Stimulated activated CD4-positive, alpha-beta T cell treated with anti-CD3 and anti-CD28 coated beads, Interleukin-12 subunit alpha, Interleukin-12 subunit beta, amount 100 ng/mL, for 4 hours (primary cell): ENCODE measurements around the gene BPIFB2.
"Not testable (repeated sequence)": the region's sequence is repeated elsewhere in the genome, so short reads cannot be mapped to it uniquely, and the experiment has no call there.

ENCODE experiments used
- DNase-seq: peaks from one replicate; pipeline ENCODE4 v3.0.0-alpha.2; 2020

The BPIFB2 gene

DNA sequence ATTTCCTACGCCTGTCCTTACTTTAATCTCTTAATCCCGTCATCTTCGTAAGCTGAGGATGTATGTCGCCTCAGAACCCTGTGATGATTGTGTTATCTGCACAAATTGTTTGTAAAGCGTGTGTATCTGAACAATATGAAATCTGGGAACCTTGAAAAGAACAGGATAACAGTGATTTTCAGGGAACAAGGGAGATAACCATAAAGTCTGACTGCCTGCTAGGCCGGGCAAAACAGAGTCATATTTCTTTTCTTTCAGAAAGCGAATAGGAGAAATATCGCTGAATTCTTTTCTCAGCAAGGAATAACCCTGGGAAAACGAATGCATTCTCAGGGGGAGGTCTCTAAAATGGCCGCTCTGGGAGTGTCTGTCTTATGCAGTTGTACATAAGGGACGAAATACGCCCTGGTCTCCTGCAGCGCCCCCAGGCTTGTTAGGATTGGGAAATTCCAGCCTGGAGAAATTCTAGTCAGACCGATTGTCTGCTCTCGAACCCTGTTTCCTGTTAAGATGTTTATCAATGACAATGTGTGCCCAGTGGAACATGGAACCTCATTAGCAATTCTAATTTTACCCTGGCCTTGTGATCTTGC, 37.7 kb downstream of the BPIFB2 start:
- DNase-seq: not testable (repeated sequence)

DNA sequence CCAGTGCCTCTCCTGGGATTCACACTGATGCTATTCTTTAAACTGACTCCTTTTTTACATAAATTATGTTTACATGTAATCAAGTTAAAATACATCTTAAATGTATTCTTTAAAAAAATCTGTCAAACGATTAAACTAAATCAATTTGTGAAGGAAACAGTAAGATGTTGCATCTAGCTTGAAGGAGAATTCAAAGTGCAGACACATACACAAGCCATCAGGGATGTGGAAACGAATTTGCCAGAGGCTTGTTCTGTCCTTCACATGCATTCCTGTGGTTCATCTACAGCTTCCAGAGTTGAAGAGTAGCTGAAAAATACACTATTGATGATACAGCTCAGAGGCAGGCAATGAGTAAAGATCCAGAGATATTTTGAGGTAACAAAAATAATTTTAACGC, 38.9 kb downstream of the BPIFB2 start:
- DNase-seq: no peak

DNA sequence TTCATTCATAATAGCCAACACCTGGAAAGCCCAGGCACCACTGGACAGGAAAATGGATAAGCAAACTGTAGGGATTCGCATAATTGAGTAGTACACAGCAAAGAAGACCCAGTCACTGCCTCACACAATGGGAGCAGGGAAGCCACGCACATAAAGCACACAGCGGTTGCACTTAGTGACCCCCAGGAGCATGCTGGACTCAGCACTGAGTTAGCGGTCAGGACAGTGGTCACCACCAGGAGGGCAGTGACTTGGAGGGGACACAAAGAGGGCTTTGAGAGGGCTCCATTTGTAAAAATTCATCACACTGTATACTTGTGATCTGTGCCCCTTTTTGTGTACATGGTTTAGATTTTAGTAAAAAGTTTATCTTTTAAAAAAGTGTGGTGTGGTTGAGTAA, 43.8 kb downstream of the BPIFB2 start:
- DNase-seq: no peak

DNA sequence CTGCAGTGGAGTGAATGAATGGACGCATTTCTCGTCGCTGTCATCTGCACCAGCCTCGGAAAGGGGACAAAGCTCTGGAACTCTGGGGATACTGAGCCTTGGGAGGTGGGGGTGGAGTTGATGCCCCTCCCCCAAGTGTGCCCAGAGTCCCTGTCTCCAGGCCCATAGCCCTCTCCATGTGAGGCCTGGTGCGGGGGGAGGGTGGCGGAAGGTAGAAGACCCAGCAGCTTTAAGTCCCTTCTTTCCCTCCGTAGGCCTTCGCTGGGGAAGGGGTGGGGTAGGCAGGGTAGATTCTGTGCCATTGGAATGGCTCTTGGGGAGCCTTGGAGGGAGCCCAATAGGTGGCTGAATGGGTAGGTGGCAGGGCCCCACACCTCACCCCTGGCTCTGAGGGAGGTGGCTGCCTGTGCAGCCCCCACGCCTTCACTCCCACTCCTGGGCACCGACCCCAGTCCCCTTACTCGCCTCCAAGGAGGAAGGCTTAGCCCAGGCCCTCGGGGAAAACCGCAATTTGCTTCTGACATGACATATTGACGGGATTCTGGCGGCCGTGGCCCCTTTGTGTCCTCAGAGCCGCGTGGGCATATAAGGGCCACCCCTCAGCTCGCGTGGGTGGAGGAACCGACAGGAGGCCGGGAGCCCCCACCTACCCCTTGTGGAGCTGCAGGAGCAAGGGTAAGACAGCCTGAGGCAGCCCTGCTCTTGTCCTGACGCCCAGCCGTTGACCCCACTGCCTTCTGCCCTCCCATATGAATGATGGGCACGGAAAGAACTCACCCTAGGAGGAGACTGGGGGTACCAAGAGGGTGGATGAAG, 46.0 kb downstream of the BPIFB2 start, which contains the start of gene BPIFB3:
BPIFB3 (plus strand) TSS at position 613 of the 816 bp plus-strand sequence. CDS start 1,533 bp downstream, outside the sequence.
- no peak for DNase-seq

DNA sequence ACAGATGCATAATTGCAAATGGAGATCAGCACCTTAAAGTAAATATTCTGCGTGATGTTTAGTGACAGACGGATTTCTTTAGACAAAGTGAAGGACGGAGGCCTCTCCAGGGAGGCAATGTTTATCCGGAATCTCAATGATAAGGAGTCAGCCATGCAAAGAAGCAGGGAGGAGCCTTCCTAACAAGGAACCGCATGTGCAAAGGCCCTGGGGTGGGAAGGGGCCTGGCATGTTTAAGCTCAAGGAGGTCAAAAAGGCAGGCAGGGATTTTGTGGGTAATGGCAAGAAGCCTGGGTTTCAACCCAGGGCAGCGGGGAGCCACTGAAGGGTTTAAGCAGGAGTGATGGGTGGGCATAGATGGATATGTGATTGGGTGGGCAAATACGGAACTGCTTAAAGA, 46.9 kb downstream of the BPIFB2 start:
- no peak for DNase-seq

DNA sequence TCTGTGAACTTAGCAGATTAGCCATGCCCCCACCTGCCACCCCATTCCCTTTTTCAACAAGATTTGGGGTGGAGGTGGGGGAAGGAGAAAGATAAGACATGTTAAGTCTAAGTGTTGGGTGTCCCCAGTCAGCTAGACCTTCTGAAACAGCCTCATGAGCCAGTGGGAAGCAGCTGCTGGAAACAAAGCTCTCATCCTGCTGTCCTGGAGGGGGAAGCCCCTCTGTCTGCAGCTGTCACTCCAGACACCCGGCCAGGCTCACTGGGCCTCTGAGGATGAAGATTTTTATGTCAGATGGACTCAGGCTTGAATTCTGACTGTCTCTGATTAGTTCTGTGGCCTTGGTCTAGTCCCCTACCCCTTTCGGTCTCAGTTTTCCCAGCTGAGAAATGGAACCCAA, 47.3 kb downstream of the BPIFB2 start:
- DNase-seq: no peak

DNA sequence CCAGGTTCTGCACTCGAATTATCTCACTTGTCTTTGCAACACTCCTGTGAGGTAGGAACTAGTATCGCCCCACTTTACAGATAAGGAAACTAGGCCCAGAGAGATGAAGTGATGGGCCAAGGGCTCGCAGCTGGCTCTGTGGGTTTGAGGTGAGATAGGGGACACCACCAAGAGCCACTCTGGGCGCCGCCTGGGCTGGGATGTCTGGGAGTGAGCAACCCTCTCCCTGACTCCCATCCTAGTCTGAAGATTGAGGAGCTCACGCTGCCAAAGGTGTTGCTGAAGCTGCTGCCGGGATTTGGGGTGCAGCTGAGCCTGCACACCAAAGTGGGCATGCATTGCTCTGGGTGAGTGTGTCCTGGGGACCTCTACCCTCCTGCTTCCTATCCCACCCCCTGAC, 51.6 kb downstream of the BPIFB2 start:
- no peak for DNase-seq

DNA sequence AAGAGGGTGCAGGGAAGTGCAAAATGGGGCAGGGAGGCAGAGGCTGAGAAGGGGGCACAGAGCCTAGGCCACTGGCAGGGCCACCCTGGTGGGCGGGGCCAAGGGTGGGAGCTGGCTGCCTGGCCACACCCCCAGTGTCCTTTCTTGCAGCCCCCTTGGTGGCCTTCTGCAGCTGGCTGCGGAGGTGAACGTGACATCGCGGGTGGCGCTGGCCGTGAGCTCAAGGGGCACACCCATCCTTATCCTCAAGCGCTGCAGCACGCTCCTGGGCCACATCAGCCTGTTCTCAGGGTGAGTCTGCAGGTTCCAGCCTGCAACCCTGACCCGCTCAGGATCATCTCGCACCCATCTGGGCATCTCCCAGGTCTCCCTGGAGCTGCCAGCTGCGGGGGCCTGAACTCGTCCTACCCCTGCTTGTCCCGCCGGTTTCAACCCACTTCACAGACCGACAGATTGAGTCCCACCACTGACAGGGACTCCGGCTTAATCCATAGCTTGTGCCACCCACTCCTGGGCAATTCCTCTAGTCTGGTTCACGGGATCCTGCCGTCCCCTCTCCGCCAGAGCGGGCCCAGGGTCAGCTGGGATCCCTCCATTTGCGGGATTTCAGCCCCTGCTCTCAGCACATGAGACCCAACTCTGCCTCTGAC, 52.4 kb downstream of the BPIFB2 start:
- no peak for DNase-seq

DNA sequence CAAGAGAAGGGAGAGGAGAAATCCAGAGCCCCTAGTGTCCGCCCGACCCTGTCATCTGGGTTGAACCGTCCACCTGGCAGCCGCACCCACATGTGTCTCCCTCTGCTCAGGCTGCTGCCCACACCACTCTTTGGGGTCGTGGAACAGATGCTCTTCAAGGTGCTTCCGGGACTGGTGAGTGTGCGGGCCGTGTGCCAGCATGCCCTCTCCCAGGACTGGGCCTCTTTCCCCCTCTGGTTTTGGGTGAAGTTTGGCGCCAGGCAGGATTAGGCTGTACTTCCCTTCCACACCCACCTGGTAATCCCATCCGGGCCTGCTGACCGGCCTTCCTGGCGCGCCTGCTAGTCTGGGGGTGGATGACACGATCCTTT, 54.1 kb downstream of the BPIFB2 start:
- no peak for DNase-seq

DNA sequence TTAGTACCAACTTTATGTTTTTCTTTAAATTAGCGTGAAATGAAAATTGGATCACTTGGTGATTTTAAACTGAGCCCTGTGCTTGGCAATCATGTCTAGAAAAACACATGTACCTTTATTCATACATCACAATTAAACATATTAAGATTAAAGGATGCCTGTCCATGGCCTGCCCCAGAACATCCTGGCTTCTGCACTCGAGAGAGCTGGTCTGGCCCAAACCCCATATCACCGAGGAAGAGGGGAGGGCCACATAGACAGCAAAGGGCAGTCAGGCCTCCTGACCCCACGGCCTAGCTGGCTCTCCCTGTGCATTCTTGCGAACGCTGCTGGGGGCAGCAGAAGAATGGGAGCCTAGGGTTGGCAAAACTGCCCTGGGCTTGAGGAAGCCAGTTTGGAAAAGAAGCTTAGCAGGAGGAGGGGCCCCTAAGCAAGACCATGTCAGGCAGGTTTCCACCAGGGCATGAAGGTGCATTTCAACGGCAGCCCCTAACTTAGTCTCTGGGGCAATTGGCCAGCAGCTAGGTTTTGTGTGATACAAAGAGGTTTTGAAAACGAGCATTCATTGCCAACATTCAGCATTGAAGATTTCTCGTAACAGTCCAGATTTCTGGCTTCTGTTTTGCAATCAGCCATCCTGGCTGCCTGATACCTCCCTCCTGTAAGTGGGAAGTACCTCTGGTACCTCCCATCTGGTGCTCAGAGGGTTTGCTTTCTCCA, 54.8 kb downstream of the BPIFB2 start:
- no peak for DNase-seq

DNA sequence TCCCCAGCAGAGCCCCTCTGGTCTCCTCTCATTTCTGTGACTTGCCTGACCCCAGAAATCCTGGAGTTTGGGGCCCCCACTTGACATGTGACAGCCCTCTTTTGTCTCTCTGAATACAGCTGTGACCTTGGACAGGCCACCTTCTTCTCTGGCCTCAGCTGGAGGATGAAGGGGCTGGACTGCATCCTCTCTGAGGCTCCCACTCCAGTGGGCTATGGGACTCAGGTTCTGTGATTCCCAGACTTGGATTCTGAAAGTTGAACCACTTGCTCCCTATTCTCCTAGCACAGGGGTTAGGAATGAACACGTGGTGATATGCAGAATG, 55.3 kb downstream of the BPIFB2 start:
- no peak for DNase-seq

DNA sequence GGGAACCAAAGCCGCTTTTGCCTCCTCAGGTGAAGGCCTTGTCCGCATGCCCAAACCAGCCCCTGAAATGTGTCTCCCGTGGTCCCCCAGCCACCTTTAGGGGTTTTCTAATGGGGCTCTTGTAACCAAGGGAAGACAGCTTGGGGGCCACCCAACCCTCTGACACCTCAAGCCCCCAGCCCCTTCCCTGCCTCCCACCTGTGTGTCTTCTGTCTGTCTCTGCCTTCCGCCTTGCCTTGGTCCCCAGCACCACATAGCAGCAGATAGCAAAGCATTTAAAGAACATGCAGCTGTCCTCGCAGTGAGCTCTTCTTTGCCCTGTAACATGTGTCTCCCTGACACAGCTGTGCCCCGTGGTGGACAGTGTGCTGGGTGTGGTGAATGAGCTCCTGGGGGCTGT, 55.8 kb downstream of the BPIFB2 start:
- no peak for DNase-seq

DNA sequence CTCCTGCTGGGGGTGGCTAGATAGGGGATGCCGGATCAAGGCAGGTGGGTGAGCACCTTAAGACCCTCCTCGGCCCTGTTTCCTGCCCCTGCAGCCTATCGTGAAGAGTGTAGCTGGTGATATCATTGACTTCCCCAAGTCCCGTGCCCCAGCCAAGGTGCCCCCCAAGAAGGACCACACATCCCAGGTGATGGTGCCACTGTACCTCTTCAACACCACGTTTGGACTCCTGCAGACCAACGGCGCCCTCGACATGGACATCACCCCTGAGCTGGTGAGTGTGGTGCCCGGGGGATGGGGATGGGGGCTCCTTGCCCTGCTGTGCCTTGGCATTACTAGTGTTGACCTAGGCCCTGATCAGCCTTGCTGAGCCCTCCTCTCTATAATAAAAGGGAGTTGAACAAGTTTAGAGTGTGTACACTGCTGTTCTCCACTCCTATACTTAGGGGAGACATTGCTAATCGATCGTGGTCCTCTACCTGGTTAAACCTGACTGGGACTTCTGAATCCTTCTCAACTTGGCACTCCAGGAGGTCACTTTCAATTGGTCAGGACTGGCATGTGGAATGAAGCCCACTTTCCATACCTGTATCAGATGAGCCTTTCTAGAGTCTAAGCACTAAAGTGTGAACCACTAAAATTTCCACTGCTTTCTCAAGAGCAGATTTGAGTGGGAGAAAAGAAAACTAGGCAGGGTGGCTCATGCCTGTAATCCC, 57.2 kb downstream of the BPIFB2 start:
- no peak for DNase-seq

DNA sequence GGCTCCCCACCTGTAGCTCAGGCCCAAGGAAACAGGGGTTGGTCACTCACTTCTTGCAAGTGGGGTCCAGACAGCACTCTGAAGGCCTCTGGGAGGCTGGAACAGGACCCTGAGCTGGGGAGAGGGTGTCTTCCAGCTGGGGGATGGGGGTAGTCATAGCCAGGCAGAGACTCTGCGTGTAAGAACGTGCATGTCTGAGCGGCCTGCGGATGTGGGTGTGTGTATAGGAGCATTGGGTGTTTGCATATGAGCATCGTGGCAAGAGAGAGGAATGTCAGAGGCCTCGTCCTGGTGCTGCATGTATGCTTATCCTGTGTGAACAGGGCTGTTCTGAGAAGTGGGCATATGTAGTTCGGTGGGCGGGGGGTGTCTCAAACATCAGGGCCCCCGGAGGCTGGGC, 58.3 kb downstream of the BPIFB2 start:
- no peak for DNase-seq

DNA sequence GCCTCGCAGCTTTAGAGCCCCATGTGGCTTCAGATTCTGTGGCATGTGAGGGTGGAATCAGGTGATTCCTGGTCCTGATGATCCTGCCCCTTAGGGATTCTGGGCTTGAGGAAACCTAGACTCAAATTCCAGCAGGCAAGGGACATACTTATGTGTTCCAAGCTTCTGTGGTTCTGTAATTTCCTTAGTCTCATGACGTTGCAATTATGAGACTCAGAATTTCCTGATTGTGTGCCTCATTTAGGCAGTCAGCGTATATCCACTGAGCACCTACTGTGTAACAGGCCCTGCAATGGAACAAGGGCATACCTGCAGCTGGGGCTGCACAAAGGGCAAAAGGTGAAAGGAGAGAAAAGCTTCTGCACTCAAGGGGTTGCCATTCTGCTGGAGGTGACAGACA, 60.3 kb downstream of the BPIFB2 start:
- DNase-seq: no peak

DNA sequence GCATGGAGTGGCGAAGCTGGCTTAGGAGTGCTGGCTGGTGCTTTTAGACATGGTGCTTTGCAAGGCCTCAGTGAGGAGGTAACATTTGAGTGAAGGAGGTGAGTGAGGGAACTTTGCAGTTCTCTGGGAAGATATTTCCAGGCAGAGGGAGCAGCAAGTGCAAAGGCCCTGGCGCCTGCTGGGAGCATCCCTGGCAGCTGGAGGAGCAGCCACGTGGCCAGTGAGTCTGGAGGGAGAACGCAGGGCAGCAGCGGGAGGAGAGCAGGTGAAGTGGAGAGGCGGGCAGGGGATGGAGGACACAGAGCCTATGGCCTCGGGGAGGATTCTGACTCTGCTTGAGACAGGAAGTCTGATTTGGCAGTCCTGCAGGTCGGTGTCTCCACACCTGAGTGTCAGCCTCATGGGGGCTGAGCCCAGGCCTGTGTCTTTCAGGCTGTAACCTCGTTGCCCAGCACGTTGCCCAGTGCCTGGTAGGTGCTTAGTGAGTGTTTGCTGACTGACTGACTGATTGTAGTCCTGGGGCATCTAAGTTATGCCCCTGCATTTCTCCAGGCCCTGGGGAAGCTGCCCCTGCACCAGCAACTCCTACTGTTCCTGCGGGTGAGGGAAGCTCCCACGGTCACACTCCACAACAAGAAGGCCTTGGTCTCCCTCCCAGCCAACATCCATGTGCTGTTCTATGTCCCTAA, 60.9 kb downstream of the BPIFB2 start:
- no peak for DNase-seq

DNA sequence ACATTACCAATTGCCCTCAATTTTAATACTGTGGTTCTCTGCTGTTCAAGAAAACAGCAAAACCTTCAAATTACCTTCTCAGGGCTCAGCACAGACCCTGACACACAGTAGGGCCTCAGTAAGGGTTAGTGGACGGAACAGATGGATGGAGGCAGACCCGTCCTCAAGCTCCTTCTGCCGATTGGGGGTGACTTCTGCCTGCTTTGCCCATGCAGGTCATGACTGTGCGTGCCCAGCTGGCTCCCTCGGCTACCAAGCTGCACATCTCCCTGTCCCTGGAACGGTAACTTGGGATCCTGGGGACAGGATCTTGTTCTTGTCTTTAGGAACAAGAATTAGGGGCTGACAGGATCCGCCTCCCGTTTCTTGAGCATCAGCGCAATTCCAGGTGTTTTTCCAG, 62.2 kb downstream of the BPIFB2 start:
- DNase-seq: no peak

DNA sequence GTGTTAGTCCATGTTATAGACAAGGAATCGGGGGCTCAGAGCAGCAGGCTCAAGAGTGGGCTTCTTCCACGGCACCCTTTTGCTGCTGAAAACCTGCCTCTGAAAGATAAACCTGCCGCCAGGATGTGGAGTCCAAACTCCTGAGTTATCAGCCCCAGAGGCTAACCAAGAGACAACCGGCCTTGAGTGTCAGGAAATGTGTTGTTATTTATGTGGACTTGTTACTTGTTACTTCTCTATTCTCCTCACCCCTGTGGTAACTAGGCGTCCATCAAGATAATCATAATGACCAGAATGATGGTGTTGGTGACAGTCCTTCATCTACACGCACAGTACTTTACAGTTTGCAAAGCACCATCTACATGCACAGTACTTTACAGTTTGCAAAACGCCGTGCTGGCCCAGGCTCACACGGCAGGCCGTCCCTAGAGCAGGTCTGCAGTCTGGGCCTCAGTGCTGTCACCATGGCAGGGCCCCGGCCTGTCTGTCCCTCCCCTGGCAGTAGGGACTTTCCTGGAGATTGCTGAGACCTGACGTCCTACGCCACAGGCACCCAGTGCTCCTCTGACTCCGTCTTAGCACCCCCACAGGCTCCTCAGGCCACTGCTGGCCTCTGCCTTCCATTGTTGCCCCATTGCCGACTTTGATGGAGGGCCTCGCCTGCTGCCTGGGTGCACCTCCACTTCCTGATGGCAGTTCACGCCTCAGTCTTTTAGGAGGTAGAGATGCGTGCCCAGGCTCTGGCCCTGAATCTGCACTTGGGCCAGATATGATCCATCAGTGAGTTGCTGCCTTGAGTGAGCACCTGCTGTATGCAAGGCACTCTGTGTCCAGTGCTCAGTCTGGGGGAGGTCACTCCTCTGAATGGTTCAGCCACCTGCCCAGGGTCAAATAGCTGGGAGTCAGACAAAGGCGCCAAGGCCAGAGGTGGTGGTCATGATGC, 62.9 kb downstream of the BPIFB2 start:
- no peak for DNase-seq

DNA sequence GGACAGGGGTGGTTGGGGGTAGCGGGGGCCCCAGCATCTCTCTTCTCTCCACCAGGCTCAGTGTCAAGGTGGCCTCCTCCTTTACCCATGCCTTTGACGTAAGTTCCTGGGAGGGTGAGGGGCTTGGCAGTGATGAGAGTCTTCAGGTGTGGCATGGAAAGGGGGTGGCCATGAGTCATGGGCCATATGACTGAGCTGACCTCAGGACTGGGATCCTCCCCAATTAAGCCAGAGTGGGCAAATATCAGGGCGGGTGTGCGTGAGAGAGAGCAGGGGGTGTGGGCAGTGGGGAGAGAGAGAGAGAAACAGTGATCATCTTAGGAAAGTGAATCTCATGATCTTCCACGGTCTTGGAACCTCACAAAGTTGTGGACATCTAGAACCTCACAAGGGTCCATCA, 63.7 kb downstream of the BPIFB2 start:
- DNase-seq: no peak

DNA sequence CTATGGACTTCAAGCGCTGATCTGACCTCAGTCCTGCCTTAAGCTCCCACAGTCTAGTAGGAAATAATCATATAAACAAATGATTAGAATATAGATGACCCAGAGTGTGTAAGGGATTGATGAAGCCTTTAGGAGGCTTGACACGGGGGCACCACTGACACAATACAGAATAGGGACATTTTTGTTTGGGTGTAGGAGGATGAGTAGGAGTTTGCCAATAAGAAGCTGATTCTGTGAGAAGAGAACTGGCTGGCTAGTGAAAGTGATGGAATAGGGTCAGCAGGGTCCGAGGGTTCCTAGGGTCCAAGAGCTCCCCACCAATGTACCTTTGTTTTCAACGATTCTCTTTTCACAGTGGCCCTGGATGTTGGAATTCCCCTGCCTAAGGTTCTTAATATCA, 64.9 kb downstream of the BPIFB2 start:
- DNase-seq: no peak

DNA sequence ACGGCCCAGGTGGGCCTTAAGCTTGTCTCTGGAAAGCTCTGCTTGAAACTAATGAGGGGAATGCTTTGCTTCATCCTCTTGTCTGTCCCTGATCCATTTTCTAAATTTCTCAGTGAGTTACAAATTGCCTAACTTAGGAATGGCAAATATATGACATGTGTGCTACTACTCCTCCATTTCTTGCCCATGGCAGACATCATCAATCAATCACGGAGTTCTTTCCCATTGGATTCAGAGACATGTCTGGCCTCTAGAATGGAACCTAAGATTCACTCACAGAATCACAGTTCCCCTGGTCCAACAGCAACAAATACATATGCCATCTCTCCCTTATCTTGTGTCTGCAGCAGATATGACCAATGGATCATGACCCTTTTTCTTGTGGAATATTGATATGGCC, 65.3 kb downstream of the BPIFB2 start:
- no peak for DNase-seq
